Testis (tissue), 2 donors: ENCODE results near the gene MRS2.

Source experiments
- CTCF ChIP-seq, 3 experiments: fragments of 450-650 bp in 2 of 3; fragments of 200-600 bp in 1 of 3; sonication (generic) in 1 of 3; IDR thresholded peaks; one replicate each; pipeline ENCODE4 v1.5.1; 2016 to 2019; ENCODE audit warnings: antibody characterized with exemption in 3 of 3, mild to moderate bottlenecking in 2 of 3, moderate library complexity in 1 of 3
- POLR2A ChIP-seq: fragments of 450-650 bp; IDR thresholded peaks from one replicate; pipeline ENCODE4 v1.6.1; 2017; ENCODE audit warnings: antibody characterized with exemption, mild to moderate bottlenecking, moderate library complexity

- TF ChIP-seq CTCF (IDR thresholded peaks at IDR 0.05), result no peak
- no peak for TF ChIP-seq POLR2A
Observed at GRCh38 chr6:24469811-24470210, 67.1 kb downstream of the MRS2 start.
